Subcutaneous abdominal adipose tissue (tissue), 5 donors: ENCODE measurements around the gene SLC34A1.

Source experiments
- H3K27ac ChIP-seq: one replicate; pipeline ENCODE4 v1.7.0; 2013; ENCODE audit warnings: low read depth, mild to moderate bottlenecking, inconsistent platforms, low read length, moderate library complexity
- H3K27me3 ChIP-seq, 5 donors: one replicate each; pipeline ENCODE4 v1.7.0; 2013; ENCODE audit warnings: low read length in 5 of 5, inconsistent platforms in 1 of 5; ENCODE audit not compliant: control insufficient read depth in 5 of 5, insufficient read depth in 4 of 5
- H3K36me3 ChIP-seq, 5 donors: one replicate each; pipeline ENCODE4 v1.7.0; 2013; ENCODE audit warnings: low read length in 5 of 5; ENCODE audit not compliant: control insufficient read depth in 5 of 5, insufficient read depth in 5 of 5
- H3K4me1 ChIP-seq, 5 donors: one replicate each; pipeline ENCODE4 v1.7.0; 2013; ENCODE audit warnings: low read length in 5 of 5, mild to moderate bottlenecking in 3 of 5, moderate library complexity in 1 of 5; ENCODE audit not compliant: control insufficient read depth in 5 of 5, insufficient read depth in 5 of 5
- H3K4me3 ChIP-seq, 5 donors: one replicate each; pipeline ENCODE4 v1.7.0; 2013; ENCODE audit warnings: low read length in 5 of 5, low read depth in 1 of 5
- H3K9ac ChIP-seq, 5 donors: one replicate each; pipeline ENCODE4 v1.7.0; 2013; ENCODE audit warnings: low read length in 5 of 5, mild to moderate bottlenecking in 4 of 5, moderate library complexity in 3 of 5
- H3K9me3 ChIP-seq, 5 donors: one replicate each; pipeline ENCODE4 v1.7.0; 2013; ENCODE audit warnings: low read length in 5 of 5; ENCODE audit not compliant: control insufficient read depth in 5 of 5
- donor health status: healthy.
- donor health status: healthy.
- donor health status: healthy.
- donor health status: healthy.
- donor health status: healthy.

Gene SLC34A1

DNA sequence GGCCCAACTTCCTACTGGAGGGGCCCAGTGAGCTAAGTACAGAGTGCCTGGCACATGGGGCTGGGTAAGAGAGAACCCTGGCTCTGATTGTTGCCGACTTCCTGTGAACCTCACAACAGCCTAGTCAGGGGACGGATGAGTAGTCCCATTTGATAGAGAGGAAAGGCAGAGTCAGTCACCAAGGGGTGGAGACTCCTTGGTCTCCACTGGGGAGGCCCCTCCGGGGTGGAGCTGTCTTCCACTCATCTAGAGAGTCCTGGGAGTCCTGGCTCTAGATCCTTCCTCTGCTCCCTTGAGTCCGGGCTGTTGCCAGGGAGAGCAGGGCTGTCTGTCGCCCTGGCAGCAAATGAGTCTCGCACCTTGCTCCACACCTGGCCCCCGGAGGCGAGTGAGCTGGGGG is 50.2 kb downstream of the SLC34A1 start:
- peaks cover 0 to 80% (median 70%) of the 10 kb centered on the region in 5 donors for H3K36me3 ChIP-seq
- H3K4me1 ChIP-seq: peaks cover 0 to 28% (median 10%) of the 10 kb centered on the region in 5 donors
- H3K9me3 ChIP-seq: no peaks in the 10 kb centered on the region
- H3K27me3 ChIP-seq: no peaks in the 10 kb centered on the region
- no peak overlapping the region for H3K9ac ChIP-seq
- H3K27ac ChIP-seq: no peak overlapping the region
- H3K4me3 ChIP-seq: no peak overlapping the region

- Histone ChIP-seq H3K27ac (no peak overlapping the region), H3K9me3 (no peaks in the 10 kb centered on the region), H3K36me3 (peaks cover 0 to 85% (median 71%) of the 10 kb centered on the region in 5 donors), H3K27me3 (no peaks in the 10 kb centered on the region), H3K9ac (no peak overlapping the region), H3K4me3 (no peak overlapping the region), H3K4me1 (peaks cover 0 to 21% (median 6%) of the 10 kb centered on the region in 5 donors)
Measured at GRCh38 chr5:177434942-177435738, 50.9 kb downstream of the SLC34A1 start.

- Histone ChIP-seq H3K27ac (no peak overlapping the region), H3K36me3 (peaks cover 0 to 85% (median 74%) of the 10 kb centered on the region in 5 donors)
Measured at GRCh38 chr5:177435847-177436536, 51.8 kb downstream of the SLC34A1 start.

DNA sequence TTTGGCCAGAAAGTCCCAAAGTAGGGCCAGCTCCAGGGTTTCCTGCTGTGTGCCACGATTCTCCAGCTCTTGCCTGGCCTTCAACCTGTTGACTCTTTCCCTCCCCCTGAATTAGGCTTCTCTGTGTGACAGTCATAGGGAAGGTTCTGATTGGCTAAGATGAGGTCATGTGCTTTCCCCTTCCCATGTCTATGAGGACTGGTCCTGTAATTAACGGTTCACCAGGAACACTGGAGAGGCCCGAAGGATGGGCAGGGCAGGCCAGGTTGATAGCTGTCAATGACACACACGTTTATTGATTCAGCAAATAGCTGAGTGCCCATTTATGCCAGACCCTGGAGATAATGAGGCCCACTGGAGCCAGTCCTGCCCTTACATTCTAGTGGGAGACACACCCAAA is 53.4 kb downstream of the SLC34A1 start:
- H3K9me3 ChIP-seq: no peaks in the 10 kb centered on the region
- H3K36me3 ChIP-seq: peaks cover 0 to 84% (median 77%) of the 10 kb centered on the region in 5 donors
- H3K4me3 ChIP-seq: no peak overlapping the region
- no peaks in the 10 kb centered on the region for H3K27me3 ChIP-seq
- H3K9ac ChIP-seq: no peak overlapping the region
- no peaks in the 10 kb centered on the region for H3K4me1 ChIP-seq
- H3K27ac ChIP-seq: no peak overlapping the region

More at GRCh38 chr5:177435847-177436536, 51.8 kb downstream of the SLC34A1 start:
- H3K27me3 ChIP-seq: no peaks in the 10 kb centered on the region
- H3K4me3 ChIP-seq: no peak overlapping the region
- H3K4me1 ChIP-seq: peaks cover 0 to 15% (median 5%) of the 10 kb centered on the region in 5 donors
- H3K9ac ChIP-seq: no peak overlapping the region
- H3K9me3 ChIP-seq: no peaks in the 10 kb centered on the region

DNA sequence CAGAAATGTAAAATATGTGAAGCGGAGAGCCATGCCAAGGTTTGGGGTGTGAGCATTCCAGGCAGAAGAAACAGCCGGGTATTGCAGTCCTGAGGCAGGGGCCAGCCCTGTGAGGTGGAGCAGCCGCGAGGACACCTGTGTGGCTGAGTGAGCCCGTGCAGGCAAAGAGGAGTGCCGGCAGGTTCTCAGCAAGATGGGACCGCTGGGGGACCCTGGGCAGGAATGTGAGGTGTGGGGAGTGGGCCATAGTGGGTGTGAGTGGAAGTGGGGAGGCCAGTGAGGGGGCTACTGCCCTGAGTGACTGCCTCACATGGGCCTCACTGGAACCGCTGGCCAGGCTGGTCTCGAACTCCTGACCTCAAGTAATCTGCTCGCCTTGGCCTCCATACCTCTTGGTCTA is 54.2 kb downstream of the SLC34A1 start:
- Histone ChIP-seq H3K27me3 (no peaks in the 10 kb centered on the region), H3K4me3 (no peak overlapping the region), H3K9me3 (no peaks in the 10 kb centered on the region), H3K4me1 (no peaks in the 10 kb centered on the region), H3K36me3 (peaks cover 0 to 82% (median 69%) of the 10 kb centered on the region in 5 donors), H3K9ac (no peak overlapping the region), H3K27ac (no peak overlapping the region)

- Histone ChIP-seq H3K27me3 (no peaks in the 10 kb centered on the region), H3K9ac (no peak overlapping the region), H3K9me3 (no peaks in the 10 kb centered on the region), H3K36me3 (peaks cover 0 to 70% (median 59%) of the 10 kb centered on the region in 5 donors), H3K4me3 (no peak overlapping the region), H3K27ac (no peak overlapping the region), H3K4me1 (no peaks in the 10 kb centered on the region)
Measured at GRCh38 chr5:177439518-177440053, 55.4 kb downstream of the SLC34A1 start.

DNA sequence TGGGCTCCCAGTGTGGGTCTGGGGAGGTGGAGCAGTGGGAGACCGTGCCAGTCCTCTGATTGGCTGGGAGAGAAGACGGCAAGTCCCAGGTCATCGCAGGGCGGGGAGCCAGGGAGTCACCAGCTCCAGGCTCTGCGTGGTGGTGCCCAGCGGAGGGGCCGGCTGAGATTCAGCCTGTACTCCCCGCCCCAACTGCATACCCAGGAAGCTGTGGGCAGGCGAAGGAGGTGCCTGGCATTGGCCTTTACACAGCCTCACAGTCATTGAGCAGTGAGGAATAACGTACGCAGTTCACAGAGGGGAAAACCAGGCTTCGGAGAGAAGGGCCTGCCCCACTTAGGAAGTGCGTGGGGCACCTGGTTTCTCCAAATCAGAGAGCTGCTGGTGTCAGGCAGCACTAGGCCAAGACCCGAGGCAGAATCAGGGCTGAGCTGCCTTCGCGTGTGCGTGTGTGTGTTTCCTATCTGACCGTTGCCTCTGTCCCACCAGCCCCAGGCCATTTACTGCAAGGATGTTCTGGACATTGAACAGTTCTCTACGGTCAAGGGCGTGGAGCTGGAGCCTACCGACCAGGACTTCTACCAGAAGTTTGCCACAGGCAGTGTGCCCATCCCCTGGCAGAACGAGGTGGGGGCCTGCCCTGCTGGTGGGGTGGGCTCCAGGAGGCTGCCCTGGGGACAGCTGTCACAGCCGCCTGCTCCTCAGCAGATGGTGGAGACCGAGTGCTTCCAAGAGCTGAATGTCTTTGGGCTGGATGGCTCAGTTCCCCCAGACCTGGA is 56.2 kb downstream of the SLC34A1 start:
- Histone ChIP-seq H3K4me3 (no peak overlapping the region), H3K9ac (no peak overlapping the region), H3K4me1 (no peaks in the 10 kb centered on the region), H3K27me3 (no peaks in the 10 kb centered on the region), H3K36me3 (peaks cover 0 to 62% (median 50%) of the 10 kb centered on the region in 5 donors), H3K9me3 (no peaks in the 10 kb centered on the region), H3K27ac (no peak overlapping the region)

GRCh38 chr5:177440990-177441780 is 57.0 kb downstream of the SLC34A1 start:
- Histone ChIP-seq H3K9ac (no peak overlapping the region), H3K9me3 (no peaks in the 10 kb centered on the region), H3K27ac (no peak overlapping the region), H3K4me3 (no peak overlapping the region), H3K36me3 (peaks cover 0 to 54% (median 43%) of the 10 kb centered on the region in 5 donors), H3K27me3 (peaks cover 0 to 3% (median 2%) of the 10 kb centered on the region in 5 donors), H3K4me1 (peaks cover 0 to 4% (median 3%) of the 10 kb centered on the region in 5 donors)
